ELF-1 (cell line): ENCODE data around the gene RMC1.
A peak's percentile ranks its signal among the peaks of the same experiment; 100 is the strongest.
"Not testable (repeated sequence)": the region's sequence is repeated elsewhere in the genome, so short reads cannot be mapped to it uniquely, and the experiment has no call there.

ENCODE experiments used
- DNase-seq: peaks from one replicate; pipeline ENCODE4 v3.0.0-alpha.2; 2016; ENCODE audit warnings: low read depth, low spot score

The RMC1 gene

GRCh38 chr18:23503038-23503962, at the start of gene RMC1:
Gene RMC1 (plus strand): TSS chr18:23503511. CDS start chr18:23503619, 108 bp downstream.
- peak; percentile 95 for DNase-seq

GRCh38 chr18:23453680-23454058, 49.6 kb upstream of the RMC1 start:
- no peak for DNase-seq

- DNase-seq, result no peak
These were observed 46.5 kb upstream of the RMC1 start for GRCh38 chr18:23456835-23457234.

- no peak for DNase-seq
These were observed 44.3 kb upstream of the RMC1 start for GRCh38 chr18:23458830-23459529.

- DNase-seq, result no peak
These were observed 43.8 kb upstream of the RMC1 start for GRCh38 chr18:23459530-23459921.

- no peak for DNase-seq
These were observed 42.7 kb upstream of the RMC1 start for GRCh38 chr18:23460285-23461273.

GRCh38 chr18:23462876-23463275, 40.4 kb upstream of the RMC1 start:
- no peak for DNase-seq

- no peak for DNase-seq
These were observed 34.4 kb upstream of the RMC1 start for GRCh38 chr18:23468753-23469459.

- DNase-seq, result no peak
These were observed 32.5 kb upstream of the RMC1 start for GRCh38 chr18:23470620-23471387.

GRCh38 chr18:23471486-23471885, 31.8 kb upstream of the RMC1 start:
- DNase-seq, result no peak

GRCh38 chr18:23479829-23480505, 23.3 kb upstream of the RMC1 start:
- no peak for DNase-seq

GRCh38 chr18:23484561-23485182, 18.6 kb upstream of the RMC1 start:
- no peak for DNase-seq

GRCh38 chr18:23485386-23485785, 17.9 kb upstream of the RMC1 start:
- no peak for DNase-seq

- DNase-seq, result no peak
These were observed 15.4 kb upstream of the RMC1 start for GRCh38 chr18:23487738-23488570.

- DNase-seq, result not testable (repeated sequence)
These were observed 13.7 kb upstream of the RMC1 start for GRCh38 chr18:23489586-23489985.

- DNase-seq, result no peak
These were observed 9.7 kb upstream of the RMC1 start for GRCh38 chr18:23493654-23494053.

GRCh38 chr18:23494992-23495391, 8.3 kb upstream of the RMC1 start:
- no peak for DNase-seq

- no peak for DNase-seq
These were observed 7.4 kb upstream of the RMC1 start for GRCh38 chr18:23495723-23496440.
